GM21717 (cell line): ENCODE measurements around the gene TLNRD1.

ENCODE experiments used
- ATAC-seq: cut with Tn5 transposase; IDR thresholded peaks from one replicate; pipeline ENCODE4 v1.9.1; 2021; ENCODE audit warnings: mild to moderate bottlenecking, moderate library complexity; ENCODE audit not compliant: unreplicated experiment

TLNRD1 gene

DNA sequence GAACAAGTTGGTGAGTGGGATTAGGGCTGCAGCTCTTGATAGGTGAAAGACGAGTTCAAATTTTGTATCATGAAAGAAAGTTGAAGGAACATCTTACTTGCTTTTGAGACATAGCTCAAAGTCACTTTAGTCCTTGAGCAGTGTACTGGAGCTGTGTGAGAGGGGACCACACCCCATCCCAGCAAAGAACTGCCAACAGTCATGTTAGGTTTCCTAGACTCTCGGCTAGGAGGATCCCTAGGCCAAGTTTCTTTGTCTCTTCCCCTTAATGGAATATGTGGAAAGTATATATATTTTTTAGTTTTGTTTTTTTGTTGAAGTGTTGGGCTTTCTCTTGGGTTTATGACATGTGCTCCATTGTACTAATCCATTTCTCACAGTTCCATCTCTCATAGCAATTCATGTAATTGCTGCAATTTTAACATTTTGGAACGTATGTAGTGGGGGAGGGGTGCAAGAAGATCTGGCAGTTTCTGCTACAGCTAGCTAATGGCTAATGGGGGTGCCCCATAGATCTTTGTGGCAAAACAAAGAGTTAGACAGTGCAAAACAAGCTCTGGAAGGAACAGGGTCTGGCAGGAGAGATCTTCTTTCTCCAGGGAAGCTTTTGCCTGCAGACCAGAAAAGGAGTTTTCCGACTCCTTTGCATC lies 25.1 kb downstream of the TLNRD1 start:
- no peak for ATAC-seq

DNA sequence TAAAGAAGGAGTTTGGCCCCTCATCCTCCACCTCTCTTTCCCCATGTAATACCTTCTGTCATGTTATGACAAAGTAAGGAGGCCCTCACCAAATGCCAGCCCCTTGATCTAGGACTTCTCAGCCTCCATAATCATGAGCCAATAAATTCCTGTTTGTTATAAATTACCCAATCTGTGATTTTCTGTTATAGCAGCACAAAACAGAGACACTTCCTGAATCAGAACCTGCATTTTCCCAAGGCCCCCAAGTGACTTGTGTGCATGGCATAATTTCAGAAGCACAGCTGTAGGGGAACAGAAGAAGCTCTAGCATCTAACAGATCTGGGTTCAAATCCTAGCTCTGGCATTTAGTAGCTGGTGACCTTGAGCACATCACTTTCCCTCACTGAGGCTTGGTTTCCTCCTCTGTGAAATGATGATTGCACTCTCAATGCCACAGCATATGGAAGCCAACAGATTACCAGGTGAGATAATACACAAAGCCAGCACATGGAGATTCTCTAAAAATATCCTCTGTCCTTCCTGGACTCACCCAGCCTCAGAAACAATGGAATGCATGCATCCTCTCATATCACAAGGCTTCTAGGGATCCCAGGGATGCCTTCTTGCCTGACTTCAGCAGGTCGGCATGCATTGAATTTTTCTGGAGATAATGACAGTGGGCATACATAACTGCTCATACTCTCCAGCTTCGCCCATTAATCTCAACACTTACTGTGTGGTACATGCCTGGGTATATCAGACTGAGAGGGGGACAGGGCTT lies 26.3 kb downstream of the TLNRD1 start:
- no peak for ATAC-seq

DNA sequence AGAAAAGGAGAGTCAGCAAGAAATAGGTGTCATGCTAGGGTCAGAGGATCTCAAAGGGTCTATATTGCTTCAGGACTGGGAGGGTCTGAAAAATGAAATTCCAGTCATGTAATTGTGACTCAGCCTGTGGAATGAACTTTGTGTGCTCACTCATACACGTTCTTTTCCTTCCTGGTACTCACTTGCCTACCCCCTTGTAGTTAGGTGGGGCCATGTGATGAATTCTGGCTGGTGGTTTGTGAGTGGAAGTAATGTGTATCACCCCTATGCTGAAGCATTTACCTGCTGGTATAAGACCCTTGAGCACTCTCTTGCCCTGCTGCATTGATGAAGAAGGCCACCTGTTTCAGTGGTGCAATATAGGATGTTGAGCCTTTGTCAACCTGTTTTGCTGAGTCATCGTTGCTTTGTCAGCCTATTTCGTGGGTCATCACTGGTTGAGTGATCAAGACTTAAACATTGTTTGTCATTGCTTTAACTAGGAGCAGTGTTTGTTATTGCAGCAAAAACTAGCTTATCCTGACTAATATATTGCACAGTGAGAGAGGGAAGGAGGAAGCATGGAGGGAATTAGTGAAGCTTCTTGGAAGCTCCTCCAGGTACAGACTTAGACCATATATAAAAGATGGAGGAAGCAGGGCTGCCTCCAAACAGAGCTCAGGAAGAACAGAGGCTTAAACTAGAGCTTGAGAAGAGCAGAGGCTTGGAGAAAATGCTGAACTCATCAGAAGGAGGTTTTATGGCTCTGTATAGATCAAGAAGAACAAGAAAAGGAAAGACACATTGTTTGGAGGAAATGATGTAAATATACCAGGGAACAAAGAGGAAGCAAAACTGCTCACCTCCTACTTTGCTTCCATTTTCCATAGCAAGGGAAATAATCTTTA lies 28.9 kb downstream of the TLNRD1 start:
- no peak for ATAC-seq

DNA sequence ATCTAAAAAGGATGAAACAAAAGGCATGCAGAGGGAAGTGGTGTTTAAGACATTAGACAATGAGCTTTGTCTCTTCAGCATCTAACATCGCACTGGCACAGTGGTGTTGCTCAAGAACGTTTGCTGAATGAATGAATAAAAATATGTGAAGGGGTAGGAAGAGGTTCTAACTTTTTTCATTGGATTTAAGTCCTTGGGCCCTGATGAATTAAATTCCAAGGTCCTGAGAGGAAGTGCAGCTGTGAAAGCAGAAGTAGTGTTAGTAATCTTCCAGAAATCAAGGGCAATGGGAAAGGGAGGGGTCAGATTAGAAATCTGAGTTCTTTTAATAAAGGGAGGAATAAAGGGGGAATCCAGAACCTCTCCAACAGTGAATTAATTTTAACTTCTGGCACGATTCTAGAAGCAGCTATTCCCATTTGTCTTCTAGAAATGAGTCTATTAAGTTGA lies 29.6 kb downstream of the TLNRD1 start:
- ATAC-seq: no peak

DNA sequence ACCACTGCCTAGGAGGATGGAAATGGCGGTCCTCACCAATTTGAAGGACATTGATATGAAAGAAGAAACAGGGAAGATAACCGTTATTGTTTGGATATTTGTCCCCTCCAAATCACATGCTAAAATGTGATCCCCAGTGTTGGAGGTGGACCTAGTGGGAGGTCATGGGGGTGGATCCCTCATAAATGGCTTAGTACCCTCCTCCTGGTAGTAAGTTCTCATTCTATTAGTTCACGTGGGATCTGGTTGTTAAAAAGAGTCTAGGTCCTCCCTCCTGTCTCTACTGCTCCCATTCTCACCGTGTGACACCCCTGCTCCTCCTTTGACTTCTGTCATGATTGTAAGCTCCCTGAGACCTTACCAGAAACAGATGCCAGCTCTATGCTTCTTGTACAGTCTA lies 30.5 kb downstream of the TLNRD1 start:
- no peak for ATAC-seq

DNA sequence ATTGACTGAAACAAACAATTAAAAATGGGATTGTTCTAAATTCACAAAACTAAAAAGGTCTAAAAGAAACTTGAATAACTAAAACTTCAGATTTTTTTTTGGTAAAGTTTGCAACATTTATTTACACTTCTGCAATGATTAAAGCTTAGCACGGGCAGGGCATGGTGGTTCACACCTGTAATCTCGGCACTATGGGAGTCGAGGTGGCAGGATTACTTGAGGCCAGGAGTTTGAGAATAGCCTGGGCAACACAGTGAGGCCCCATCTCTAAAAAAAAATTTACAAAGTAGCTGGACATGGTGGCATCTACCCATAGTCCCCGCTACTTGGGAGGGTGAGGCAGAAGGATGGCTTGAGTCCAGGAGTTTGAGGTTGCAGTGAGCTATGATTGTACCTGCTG lies 31.6 kb downstream of the TLNRD1 start:
- no peak for ATAC-seq

DNA sequence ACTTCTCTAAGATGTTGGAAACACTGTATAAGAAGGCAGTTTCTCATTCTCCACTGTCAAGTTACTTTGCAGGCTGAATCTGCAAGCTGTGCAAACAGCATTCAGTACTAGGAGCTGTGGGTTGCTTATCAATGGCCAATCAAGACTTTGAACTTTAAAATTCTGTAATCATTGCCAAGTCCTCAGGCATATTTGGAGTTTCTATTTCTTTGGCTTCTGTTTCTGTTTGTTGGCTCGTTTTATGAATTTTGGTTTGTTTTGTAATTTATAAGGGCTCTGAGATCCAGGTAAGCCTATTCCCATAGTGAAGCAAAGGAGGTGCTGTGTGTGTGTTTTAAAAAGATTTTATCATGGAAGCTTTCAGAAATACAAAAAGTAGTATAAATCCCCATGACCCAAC lies 32.1 kb downstream of the TLNRD1 start:
- ATAC-seq: no peak

DNA sequence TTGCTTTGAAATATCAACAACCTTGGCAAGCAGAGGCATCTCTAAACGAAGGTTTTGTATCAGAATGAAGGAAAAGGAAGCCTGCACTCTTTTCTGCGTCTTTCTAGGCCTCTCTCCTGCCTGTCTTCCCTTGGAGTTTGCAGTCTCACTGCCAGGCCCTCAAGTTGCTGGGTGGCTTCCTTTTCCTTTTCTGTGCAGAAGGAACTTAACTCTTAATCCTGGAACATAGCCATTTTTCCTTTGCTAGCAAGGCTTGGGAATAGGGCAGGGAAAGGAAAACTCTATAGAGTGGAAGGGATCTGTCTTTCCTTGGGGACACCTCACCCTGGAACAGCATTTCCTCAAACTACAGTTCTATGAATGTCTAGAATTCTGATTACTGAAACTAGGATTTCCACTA lies 32.8 kb downstream of the TLNRD1 start:
- ATAC-seq: no peak

DNA sequence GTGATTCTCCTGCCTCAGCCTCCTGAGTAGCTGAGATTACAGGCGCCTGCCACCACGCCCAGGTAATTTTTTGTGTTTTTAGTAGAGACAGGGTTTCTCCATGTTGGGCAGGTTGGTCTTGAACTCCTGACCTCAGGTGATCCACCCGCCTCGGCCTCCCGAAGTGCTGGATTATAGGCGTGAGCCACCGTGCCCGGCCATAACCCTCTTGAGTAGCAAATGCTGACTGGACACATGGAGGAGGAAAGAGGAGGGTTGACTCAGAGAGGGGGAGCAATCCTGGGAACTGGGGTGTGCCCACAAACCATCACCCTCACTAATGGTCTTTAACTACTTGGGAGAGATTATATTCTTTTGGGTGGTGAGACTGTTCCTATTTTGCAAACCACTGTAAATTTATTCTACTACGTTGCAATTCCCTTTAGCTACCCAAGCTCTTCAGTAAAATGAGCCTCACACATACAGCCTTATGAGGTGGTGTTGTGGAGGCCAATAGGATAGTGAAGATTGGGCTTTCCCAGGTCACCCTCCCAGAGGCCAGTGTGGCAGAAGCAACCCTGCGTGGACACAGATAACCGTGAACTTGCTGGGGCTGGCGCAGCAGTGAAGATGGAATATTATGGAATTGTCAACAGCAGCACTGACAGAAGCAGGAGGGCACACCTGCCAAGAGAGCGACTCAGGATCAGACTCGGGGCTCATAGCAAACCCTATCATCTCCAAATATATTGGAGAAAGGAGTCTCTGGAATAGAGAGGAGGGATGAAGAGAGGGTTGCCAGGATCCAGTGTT lies 37.4 kb downstream of the TLNRD1 start:
- ATAC-seq: no peak

DNA sequence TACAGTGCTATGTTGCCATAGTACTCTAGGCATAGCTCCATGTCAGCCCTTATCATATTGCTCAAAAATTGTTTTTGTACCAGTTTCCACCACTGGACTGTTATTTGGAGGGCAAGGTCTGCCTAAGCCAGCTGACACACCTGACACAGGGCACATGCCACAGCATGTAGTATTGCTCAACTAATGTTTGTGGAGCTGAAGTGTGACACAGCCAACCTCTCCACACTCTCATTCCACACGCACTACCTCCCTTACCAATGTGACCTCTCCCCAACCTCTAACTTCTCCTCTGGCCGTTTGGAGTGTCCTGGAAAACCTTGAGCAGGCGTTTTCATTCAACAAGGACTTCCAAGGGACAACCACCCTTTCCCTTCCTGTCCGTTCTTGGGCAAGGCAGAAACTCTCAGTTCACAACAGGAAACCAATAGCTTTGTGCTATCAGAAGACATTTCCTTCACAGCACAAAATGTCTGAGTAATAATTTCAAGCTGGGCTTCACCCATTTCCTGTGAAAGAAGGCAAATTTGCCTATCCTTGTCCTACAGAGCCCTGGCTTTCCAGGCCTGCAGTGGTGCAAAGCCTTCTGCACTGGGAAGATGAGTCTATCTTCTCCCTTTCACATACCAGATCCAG lies 38.4 kb downstream of the TLNRD1 start:
- no peak for ATAC-seq

DNA sequence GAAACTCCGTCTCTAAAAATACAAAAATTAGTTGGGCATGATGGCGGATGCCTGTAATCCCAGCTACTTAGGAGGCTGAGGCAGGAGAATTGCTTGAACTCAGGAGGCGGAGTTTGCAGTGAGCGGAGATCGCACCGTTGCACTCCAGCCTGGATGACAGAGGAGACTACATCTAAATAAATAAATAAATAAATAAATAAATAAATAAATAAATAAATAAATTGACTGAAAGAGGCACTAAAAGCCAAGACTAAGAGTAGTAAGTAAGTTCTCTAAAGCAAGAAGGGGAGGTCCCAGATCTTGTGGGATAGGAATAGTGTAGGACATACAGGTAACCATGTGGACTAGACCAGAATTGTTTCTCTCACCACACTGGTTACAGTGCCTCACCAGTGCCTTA lies 40.0 kb downstream of the TLNRD1 start:
- ATAC-seq: no peak

DNA sequence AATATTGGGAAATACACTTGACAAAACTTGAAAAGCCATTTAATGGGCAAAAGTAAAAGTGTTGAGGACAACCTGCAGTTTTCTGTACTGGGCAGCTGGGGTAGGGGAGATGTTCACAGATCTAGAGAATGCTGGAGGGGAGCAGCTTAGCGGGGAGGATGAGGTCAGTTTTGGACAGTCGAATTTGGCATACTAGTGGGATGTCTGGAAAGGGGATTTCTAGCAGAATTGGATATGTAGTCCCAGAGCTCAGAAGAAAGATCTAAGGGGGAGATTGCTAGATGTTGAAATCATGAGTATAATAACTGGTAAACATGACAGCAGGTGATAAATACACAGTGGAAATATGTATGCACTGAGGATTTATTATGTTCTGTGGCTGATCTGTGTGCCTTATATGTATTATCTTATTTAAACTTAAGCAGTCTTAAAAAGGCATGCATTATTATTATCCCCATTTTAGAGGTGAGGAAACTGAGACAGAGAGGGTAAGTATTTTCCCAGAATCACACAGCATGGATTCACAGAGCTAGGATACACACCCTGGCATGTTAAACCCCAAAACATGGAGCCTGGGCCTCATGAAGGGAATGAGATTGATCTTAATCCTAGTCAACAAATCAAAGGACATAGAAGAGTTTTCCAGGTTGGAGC lies 42.7 kb downstream of the TLNRD1 start:
- ATAC-seq: no peak

DNA sequence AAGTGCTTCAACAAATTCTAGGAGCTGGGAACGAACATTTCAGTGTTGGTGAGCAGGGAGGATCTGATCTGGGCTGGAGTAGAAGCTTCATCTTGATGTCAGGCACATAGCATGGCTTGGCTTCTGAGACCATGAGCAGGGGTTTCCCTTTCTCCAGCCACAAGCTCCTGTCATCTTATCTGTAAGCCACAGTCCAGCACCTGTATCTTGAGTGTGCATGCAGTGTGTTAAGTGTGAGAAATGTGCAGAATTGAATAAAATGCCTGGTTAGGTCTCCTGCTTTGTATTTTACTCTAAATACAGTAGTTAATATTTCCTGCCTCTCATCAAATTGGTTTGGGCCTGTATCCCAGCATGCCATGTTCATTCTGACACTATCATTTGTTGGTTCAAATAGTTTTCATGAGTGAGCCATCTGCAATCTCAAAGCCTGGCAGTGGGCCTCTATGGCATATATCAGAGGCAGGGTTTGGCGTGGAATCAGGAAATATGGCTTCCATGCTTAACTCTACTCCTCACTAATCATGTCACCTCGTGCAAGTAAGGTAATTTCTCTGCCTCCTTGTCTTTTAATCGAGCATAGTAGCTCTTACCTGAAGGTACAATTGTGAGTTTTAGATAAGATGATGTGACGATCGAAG lies 43.3 kb downstream of the TLNRD1 start:
- no peak for ATAC-seq

DNA sequence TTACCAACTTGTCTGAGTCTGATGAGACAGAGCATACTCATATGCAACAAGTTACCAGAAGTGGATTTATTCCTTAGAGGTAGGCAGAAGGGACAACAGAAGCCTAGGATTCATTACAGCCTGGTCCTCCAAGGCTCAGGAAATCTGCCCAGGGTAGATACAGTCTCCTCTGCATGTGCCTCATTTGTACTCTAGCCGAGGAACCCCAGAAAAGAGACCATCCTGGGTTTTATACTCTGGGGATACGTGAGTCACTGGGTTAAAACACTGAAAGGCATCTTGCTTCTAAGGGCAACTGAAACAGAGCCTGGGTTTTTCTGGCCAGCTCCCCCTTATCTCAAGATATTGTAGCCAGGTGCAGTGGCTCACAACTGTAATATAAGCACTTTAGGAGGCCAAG lies 45.6 kb downstream of the TLNRD1 start:
- no peak for ATAC-seq

DNA sequence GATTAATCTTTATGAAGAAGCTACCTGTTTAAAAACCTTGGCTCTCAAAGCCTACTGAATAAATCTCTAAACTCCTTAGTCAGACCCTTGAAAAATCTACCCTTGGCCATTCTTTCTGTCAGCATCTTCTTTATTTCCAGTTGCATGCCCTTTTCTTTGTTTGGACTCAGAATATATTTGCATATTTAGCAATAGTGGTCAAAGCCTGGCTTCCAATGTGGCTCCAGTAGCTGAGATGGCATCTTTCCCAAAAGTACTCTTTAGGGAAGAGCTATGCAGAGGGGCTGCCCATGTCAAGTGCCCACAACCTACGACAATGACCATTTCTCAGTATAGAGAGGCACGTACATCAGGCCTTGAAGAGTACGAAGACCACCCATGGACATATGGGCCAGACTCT lies 47.2 kb downstream of the TLNRD1 start:
- no peak for ATAC-seq

DNA sequence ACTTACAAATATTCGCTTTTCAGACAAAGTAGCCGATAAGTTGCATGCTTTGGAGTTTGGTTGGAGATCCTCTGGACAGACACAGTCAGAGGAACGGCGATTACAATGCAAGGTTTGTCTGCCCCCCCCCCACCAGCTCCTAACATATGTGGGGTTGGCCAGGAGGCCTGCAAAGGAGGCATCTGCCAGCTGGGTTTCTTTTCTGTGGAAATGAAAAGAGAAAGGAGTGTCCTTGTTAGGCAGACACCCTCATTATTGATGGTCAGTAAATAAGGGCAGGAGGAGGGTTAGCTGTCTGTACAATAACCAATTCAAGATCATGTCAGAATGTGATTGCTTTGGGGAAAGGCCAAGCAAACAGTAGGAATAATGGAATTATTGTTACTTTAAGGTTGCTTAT lies 49.1 kb downstream of the TLNRD1 start:
- no peak for ATAC-seq

DNA sequence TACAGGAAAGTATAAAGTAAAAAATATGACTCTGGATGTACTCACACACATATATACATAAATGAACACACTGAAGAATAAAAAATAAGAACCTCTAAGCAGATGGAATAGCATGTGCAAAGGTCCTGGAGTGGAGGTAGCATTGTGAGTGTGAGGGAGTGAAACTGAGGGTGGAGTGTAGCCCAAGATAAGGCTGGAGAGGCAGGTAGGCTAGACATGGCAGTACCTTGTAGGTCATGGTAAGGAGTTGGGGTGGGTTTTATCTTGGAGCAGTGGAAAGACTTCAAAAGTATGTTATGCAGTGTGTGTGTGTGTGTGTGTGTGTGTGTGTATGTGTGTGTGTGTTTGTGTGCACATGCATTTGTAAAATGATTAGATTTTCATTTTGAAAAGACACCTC lies 49.5 kb downstream of the TLNRD1 start:
- ATAC-seq: no peak

DNA sequence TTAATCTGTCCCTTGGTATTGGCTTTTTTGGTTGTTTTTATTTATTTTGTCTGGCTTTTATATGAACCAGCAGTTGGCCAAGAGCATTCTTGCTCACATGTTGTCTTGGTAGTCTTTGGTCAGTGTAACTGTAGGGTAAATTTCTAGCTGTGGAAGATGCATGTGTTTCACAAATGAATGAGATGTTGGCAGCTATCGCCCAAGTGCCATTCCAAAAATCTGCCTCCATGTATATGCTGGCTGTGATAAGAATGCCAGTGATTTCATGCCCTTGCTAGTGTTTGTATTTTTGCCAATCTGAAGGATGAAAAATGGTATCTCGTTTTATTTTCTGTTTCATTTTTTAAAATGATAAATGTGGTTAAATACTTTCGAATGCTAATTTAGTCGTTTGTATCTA lies 50.1 kb downstream of the TLNRD1 start:
- ATAC-seq: no peak

DNA sequence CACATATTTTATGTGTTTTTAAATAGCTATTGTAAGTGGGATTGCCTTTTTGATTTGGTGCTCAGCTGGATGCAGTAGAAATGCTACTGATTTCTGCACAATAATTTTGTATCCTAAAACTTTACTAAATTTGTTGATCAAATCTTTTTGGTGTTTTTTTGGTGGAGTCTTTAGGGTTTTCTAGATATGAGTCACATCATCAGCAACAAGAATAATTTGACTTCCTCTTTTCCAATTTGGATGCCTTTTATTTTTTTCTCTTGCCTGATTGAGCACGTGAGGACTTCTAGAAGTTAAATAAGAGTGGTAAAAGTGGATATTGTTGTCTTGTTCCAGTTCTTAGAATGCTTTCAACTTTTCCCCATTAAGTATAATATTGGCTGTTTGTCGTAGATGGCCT lies 51.3 kb downstream of the TLNRD1 start:
- no peak for ATAC-seq
